Breast epithelium (tissue), 4 donors: ENCODE results near the gene CTIF. TPM values are rescaled to one million over a fixed set of nuclear protein-coding genes. Genes with fewer than 3 reads are reported as not detected.

Source experiments
- DNase-seq, 2 donors: peaks; one replicate each; pipeline ENCODE4 v3.0.0-alpha.2; 2019; ENCODE audit warnings: low spot score in 2 of 2
- H3K27ac ChIP-seq, 2 donors: fragments of 200-600 bp; sonication (generic) in 1 of 2; one replicate each; pipeline ENCODE4 v1.5.1; 2016 to 2019; ENCODE audit warnings: mild to moderate bottlenecking in 1 of 2
- H3K27me3 ChIP-seq, 2 donors: fragments of 200-600 bp; sonication (generic) in 1 of 2; one replicate each; pipeline versions ENCODE4 v1.5.1 to v1.6.0; 2017 to 2019; ENCODE audit warnings: control low read depth in 1 of 2, mild to moderate bottlenecking in 1 of 2
- H3K36me3 ChIP-seq: fragments of 200-600 bp; one replicate; pipeline ENCODE4 v1.5.1; 2019
- H3K4me1 ChIP-seq, 2 donors: fragments of 200-600 bp; sonication (generic); one replicate each; pipeline ENCODE4 v1.5.1; 2016 to 2019; ENCODE audit warnings: control low read depth in 1 of 2
- H3K4me3 ChIP-seq, 3 donors: fragments of 200-600 bp; sonication (generic); 1 replicate in 2 of 3; 2 replicates in 1 of 3; pipeline ENCODE4 v1.5.1; 2016 to 2019; ENCODE audit warnings: mild to moderate bottlenecking in 3 of 3, moderate library complexity in 2 of 3
- H3K9me3 ChIP-seq, 2 donors: fragments of 200-600 bp; sonication (generic) in 1 of 2; one replicate each; pipeline ENCODE4 v1.5.1; 2016 to 2019; ENCODE audit warnings: control low read depth in 1 of 2
- CTCF ChIP-seq, 3 donors: fragments of 450-650 bp; IDR thresholded peaks; one replicate each; pipeline ENCODE4 v1.5.1; 2016 to 2017; ENCODE audit warnings: antibody characterized with exemption in 3 of 3, mild to moderate bottlenecking in 3 of 3, moderate library complexity in 3 of 3
- POLR2A ChIP-seq: fragments of 450-650 bp; IDR thresholded peaks from one replicate; pipeline ENCODE4 v1.6.1; 2016; ENCODE audit warnings: antibody characterized with exemption, mild to moderate bottlenecking, moderate library complexity
- POLR2AphosphoS5 ChIP-seq, 3 donors: sonication (generic); formaldehyde crosslinking; IDR thresholded peaks; one replicate each; pipeline ENCODE4 v1.6.1; 2017; ENCODE audit warnings: antibody characterized with exemption in 3 of 3
- intact Hi-C: fragments of 100-400 bp; cut with DNase I; formaldehyde crosslinking; loops from one replicate; pipeline ENCODE4 v1.15.1; 2023; ENCODE audit warnings: low total_unique reads
- total RNA-seq, 3 donors: library from RNA; depleted of rRNA; stranded (reverse); fragments of >200 nt; gene quantifications; one replicate each; pipeline ENCODE4 v1.1.0, GENCODE V29; 2016

CTIF gene
- total RNA-seq, 3 donors from 2014 or later = 28.8 to 78.9 (median 32.6) TPM

- Histone ChIP-seq H3K4me3 (no peak overlapping the region), H3K9me3 (no peaks in the 10 kb centered on the region), H3K27ac (no peak overlapping the region), H3K36me3 (no peaks in the 10 kb centered on the region), H3K4me1 (no peaks in the 10 kb centered on the region), H3K27me3 (no peaks in the 10 kb centered on the region)
- intact Hi-C loops = no loop called here
- no peak for TF ChIP-seq POLR2AphosphoS5 (IDR thresholded peaks at IDR 0.05)
- no peak for TF ChIP-seq POLR2A
- TF ChIP-seq CTCF (IDR thresholded peaks at IDR 0.05) = no peak
- no peak for DNase-seq
Measured at GRCh38 chr18:48567388-48567787, 28.6 kb downstream of the CTIF start.

- TF ChIP-seq POLR2AphosphoS5 (IDR thresholded peaks at IDR 0.05) (no peak), CTCF (IDR thresholded peaks at IDR 0.05) (no peak), POLR2A (no peak)
- Histone ChIP-seq H3K27ac (no peak overlapping the region), H3K36me3 (no peaks in the 10 kb centered on the region), H3K4me3 (no peak overlapping the region), H3K4me1 (no peaks in the 10 kb centered on the region), H3K9me3 (no peaks in the 10 kb centered on the region), H3K27me3 (no peaks in the 10 kb centered on the region)
- intact Hi-C loops = no loop called here
- no peak for DNase-seq
Measured at GRCh38 chr18:48569139-48569914, 30.5 kb downstream of the CTIF start.

GRCh38 chr18:48569915-48570264 is 31.1 kb downstream of the CTIF start:
- no peaks in the 10 kb centered on the region for H3K36me3 ChIP-seq
- TF ChIP-seq POLR2A (no peak), POLR2AphosphoS5 (IDR thresholded peaks at IDR 0.05) (no peak), CTCF (IDR thresholded peaks at IDR 0.05) (no peak)
- H3K9me3 ChIP-seq = no peaks in the 10 kb centered on the region
- intact Hi-C loops = no loop called here
- no peaks in the 10 kb centered on the region for H3K4me1 ChIP-seq
- H3K27ac ChIP-seq = no peak overlapping the region
- no peak for DNase-seq
- no peaks in the 10 kb centered on the region for H3K27me3 ChIP-seq
- no peak overlapping the region for H3K4me3 ChIP-seq

GRCh38 chr18:48570313-48570712 is 31.5 kb downstream of the CTIF start:
- DNase-seq = no peak
- no peak overlapping the region for H3K4me3 ChIP-seq
- TF ChIP-seq POLR2AphosphoS5 (IDR thresholded peaks at IDR 0.05) (no peak), CTCF (IDR thresholded peaks at IDR 0.05) (no peak)
- intact Hi-C loops = no loop called here
- H3K9me3 ChIP-seq = no peaks in the 10 kb centered on the region
- no peaks in the 10 kb centered on the region for H3K4me1 ChIP-seq
- no peaks in the 10 kb centered on the region for H3K36me3 ChIP-seq
- no peak overlapping the region for H3K27ac ChIP-seq
- H3K27me3 ChIP-seq = no peaks in the 10 kb centered on the region

- H3K4me1 ChIP-seq = peaks cover 0 to 3% of the 10 kb centered on the region in 2 donors
- no peak for TF ChIP-seq POLR2A
- no peak for TF ChIP-seq CTCF (IDR thresholded peaks at IDR 0.05)
- no peak for TF ChIP-seq POLR2AphosphoS5 (IDR thresholded peaks at IDR 0.05)
- H3K27me3 ChIP-seq = no peaks in the 10 kb centered on the region
- no peaks in the 10 kb centered on the region for H3K9me3 ChIP-seq
- no peak overlapping the region for H3K27ac ChIP-seq
- intact Hi-C loops = no loop called here
- DNase-seq = no peak
- no peaks in the 10 kb centered on the region for H3K36me3 ChIP-seq
- H3K4me3 ChIP-seq = no peak overlapping the region
Measured at GRCh38 chr18:48571639-48572384, 33.0 kb downstream of the CTIF start.
